WERI-Rb-1 (cell line): ENCODE results near the gene KCNMA1.

Experiments
- DNase-seq: peaks from one replicate; pipeline ENCODE4 v3.0.0-alpha.2; 2020
- H3K27ac ChIP-seq: fragments of 250-450 bp; sonication (Bioruptor Pico); 2 replicates; pipeline ENCODE4 v1.5.1; 2020; ENCODE audit warnings: mild to moderate bottlenecking, moderate library complexity
- H3K27me3 ChIP-seq: fragments of 250-450 bp; sonication (Bioruptor Pico); 2 replicates; pipeline ENCODE4 v1.5.1; 2021; ENCODE audit warnings: mild to moderate bottlenecking, low read depth, moderate library complexity; ENCODE audit not compliant: insufficient read depth, severe bottlenecking
- H3K36me3 ChIP-seq: fragments of 250-450 bp; sonication (Bioruptor Pico); 2 replicates; pipeline ENCODE4 v1.5.1; 2020; ENCODE audit warnings: mild to moderate bottlenecking, moderate library complexity
- H3K4me3 ChIP-seq: 2 replicates; pipeline ENCODE4 v1.5.1; 2011; ENCODE audit warnings: low read depth, mild to moderate bottlenecking, control low read depth, low read length
- H3K9me3 ChIP-seq: fragments of 250-450 bp; sonication (Bioruptor Pico); 2 replicates; pipeline ENCODE4 v1.5.1; 2021; ENCODE audit warnings: mild to moderate bottlenecking, moderate library complexity; ENCODE audit not compliant: severe bottlenecking
- TF ChIP-seq, protein P1 (sequence below): IDR thresholded peaks from 2 replicates; pipeline ENCODE4 v1.5.1; 2011; ENCODE audit warnings: low read depth, mild to moderate bottlenecking, control low read depth, inconsistent platforms, low read length

The KCNMA1 gene

GRCh38 chr10:77252380-77253146 lies 385.0 kb downstream of the KCNMA1 start:
- TF ChIP-seq, protein P1, sequence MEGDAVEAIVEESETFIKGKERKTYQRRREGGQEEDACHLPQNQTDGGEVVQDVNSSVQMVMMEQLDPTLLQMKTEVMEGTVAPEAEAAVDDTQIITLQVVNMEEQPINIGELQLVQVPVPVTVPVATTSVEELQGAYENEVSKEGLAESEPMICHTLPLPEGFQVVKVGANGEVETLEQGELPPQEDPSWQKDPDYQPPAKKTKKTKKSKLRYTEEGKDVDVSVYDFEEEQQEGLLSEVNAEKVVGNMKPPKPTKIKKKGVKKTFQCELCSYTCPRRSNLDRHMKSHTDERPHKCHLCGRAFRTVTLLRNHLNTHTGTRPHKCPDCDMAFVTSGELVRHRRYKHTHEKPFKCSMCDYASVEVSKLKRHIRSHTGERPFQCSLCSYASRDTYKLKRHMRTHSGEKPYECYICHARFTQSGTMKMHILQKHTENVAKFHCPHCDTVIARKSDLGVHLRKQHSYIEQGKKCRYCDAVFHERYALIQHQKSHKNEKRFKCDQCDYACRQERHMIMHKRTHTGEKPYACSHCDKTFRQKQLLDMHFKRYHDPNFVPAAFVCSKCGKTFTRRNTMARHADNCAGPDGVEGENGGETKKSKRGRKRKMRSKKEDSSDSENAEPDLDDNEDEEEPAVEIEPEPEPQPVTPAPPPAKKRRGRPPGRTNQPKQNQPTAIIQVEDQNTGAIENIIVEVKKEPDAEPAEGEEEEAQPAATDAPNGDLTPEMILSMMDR: no peak
- no peak for DNase-seq
- Histone ChIP-seq H3K27ac (no peak overlapping the region), H3K9me3 (no peaks in the 10 kb centered on the region), H3K27me3 (no peaks in the 10 kb centered on the region), H3K4me3 (no peak overlapping the region), H3K36me3 (no peaks in the 10 kb centered on the region)

DNA sequence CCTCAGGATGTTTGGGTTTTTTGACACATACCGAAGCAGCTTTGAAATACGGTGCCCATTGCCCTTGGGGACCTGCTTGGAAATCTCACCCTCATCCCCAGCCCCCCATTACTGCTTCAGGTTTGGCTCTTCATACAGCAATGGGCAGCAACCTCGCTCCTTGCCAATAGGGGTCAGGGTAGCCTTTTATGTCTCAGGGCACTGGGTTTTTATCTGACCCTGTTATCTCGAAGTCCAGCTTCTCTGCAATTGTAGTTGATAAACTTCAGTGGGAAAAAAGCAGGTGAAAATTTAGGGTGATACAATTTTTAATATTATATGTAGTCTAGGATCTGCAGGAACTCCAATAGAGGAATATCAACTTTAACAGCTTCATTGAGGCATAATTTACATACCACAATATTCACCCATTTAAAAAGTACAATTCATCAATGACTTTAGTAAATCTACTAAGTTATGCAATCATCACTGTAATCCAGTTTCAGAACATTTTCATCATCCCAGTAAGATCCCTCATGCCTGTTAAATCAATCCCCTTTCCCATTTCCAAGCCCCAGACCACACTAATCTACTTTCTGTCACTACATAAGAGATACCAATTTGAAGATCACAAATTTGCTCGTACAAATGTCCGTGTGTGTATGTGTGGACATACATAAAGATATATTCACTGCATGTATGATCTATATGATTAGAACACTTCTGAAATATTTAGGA lies 386.2 kb downstream of the KCNMA1 start:
- TF ChIP-seq, protein P1: peak; percentile 86
- H3K27me3 ChIP-seq: no peaks in the 10 kb centered on the region
- peak; percentile 60 for DNase-seq
- H3K4me3 ChIP-seq: no peak overlapping the region
- no peaks in the 10 kb centered on the region for H3K36me3 ChIP-seq
- H3K27ac ChIP-seq: no peak overlapping the region
- no peaks in the 10 kb centered on the region for H3K9me3 ChIP-seq

GRCh38 chr10:77249901-77250459 lies 387.6 kb downstream of the KCNMA1 start:
- Histone ChIP-seq H3K27me3 (no peaks in the 10 kb centered on the region), H3K4me3 (no peak overlapping the region), H3K36me3 (no peaks in the 10 kb centered on the region), H3K27ac (no peak overlapping the region), H3K9me3 (no peaks in the 10 kb centered on the region)
- TF ChIP-seq, protein P1: no peak
- DNase-seq: no peak

DNA sequence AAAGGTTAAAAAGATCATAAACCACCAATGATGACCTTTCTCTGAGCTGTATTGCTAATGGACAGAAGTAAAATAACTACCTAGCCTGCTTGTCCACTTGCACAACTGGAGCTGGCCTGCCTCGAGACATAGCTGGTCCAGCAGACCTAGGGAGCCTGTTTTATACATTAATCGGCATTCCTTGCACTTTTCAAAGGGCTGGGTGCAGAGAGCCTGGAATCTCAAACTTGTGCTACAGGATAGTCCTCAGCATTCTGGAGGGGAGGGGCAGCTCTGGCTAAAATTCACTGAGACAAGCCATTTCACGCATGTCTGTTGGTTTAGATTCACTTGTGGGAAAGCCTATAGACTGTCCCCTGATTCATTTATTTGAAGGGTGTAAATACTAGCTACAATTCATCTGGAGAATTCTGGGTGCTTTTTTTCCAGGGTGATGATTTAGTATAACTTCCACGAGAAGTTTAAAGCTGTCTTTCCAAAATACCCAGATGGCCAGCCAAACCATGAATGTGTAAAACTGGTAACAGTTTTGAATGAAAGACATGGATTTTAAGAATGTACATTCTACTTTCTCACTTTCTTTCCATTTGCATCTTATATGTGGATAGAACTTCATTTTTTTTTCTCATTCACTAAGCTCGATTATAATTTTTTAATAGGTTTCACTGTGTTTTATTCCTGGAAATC lies 389.4 kb downstream of the KCNMA1 start:
- DNase-seq: no peak
- TF ChIP-seq, protein P1: no peak
- no peak overlapping the region for H3K27ac ChIP-seq

GRCh38 chr10:77247031-77247990 lies 390.3 kb downstream of the KCNMA1 start:
- H3K27ac ChIP-seq: no peak overlapping the region
- DNase-seq: no peak
- no peaks in the 10 kb centered on the region for H3K27me3 ChIP-seq
- H3K4me3 ChIP-seq: no peak overlapping the region
- H3K9me3 ChIP-seq: no peaks in the 10 kb centered on the region
- TF ChIP-seq, protein P1: no peak
- no peaks in the 10 kb centered on the region for H3K36me3 ChIP-seq

More for the DNA sequence above, 389.4 kb downstream of the KCNMA1 start:
- H3K4me3 ChIP-seq: no peak overlapping the region
- H3K36me3 ChIP-seq: no peaks in the 10 kb centered on the region
- no peaks in the 10 kb centered on the region for H3K27me3 ChIP-seq
- H3K9me3 ChIP-seq: no peaks in the 10 kb centered on the region
